HUDEP-2 (cell line): ENCODE data around the gene SIM2.

Experiments used
- DNase-seq, 76 experiments: peaks; one replicate each; lab custom pipeline; 2025; ENCODE audit not compliant: unreplicated experiment in 76 of 76; lab: John Stamatoyannopoulos, UW

Gene SIM2

DNA sequence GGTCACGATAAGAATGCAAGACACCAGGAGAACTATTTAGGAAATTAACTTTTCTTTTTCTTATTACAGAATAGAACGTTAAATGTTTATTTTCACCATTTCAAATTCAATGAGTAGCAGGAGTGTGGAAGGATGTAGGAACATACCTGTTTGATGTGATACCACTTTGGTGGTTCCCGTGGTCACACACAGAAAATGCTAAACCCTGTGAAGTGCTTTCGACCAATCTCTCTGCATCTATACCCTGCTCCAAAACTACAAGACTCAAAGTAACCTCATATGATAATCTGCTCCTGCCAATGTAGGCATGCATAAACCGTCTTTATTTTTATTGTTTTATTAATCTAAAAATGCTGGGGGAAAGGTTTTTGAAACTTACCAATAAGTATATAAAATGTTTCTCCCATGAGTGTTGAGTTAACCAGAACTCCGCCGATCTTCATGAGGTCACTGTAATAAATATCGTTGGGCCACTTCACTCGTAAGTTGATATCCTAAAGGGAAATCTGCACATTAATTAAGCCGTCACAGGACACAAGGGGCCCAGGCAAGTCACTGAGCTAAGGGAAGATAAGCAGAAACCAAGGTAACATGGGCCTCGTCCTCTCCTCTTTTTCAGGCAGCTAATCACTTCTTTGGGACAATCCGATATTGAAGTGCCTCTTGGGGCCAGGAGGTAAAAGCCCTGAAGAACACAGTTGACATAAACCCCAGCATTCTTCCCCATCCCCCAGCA, 60.6 kb downstream of the SIM2 start:
- no peak for DNase-seq

DNA sequence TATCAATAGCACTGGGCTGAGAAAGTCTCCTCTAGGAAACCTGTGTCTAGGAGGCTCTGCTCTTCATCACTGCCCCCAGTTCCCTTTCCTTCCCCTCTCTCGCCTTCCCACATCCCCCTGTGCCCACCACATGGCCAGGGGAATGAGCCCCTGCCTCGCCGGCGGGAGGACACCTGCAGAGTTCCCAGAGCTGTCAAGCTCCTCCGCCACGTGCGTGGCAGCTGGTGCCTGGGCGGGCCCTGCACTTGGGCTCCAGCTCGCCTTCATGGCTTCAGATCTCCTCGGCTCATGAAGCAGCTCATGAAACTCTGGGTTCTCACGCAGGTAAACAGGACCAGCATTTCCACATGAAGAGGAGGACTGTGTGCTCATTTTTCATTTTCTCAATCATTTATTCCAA, 62.8 kb downstream of the SIM2 start:
- no peak for DNase-seq

GRCh38 chr21:36762642-36763041, 63.7 kb downstream of the SIM2 start:
- DNase-seq = no peak

- DNase-seq = no peak
Observed at GRCh38 chr21:36763305-36763704, 64.4 kb downstream of the SIM2 start.

DNA sequence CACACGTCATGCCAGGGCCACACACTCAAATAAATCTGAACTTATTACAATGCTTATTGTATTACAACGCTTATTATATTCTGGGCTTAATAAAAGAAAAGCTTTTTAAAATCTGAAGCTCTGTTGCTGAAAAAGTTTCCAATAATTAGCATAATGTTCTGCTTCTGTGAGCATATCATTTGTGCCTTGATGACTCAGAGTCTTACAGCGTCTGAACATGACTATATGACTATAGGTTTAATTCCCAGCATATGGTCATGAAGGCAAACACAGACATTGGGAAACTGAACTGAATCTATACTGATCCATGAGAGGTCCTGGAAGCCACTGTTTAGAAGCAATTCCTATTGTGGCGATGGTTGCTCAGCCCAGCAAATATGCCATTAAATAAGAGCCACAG, 66.3 kb downstream of the SIM2 start:
- no peak for DNase-seq

- DNase-seq = no peak
Observed at GRCh38 chr21:36766511-36766910, 67.6 kb downstream of the SIM2 start.

GRCh38 chr21:36767096-36767495, 68.2 kb downstream of the SIM2 start:
- no peak for DNase-seq

DNA sequence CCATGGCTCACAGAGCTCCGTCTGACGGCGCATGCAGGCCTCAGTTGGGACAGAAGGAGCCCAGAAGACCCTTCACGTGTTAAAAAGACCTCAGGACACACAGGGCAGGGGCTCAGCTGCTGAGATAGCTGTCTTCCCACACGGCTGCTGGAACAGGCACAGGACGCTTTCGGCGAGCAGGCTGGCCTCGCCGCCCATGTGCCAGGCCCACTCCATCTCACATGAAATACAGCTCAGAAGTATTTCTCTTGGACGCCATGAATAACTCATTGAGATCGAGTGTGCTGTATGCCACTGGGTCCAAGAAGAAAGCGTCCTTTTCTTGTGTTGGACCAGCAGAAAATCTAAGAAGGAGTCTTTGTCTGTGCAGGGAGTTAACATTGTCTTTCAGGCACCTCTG, 69.6 kb downstream of the SIM2 start:
- no peak for DNase-seq

GRCh38 chr21:36769051-36769839, 70.3 kb downstream of the SIM2 start:
- DNase-seq = no peak

- no peak for DNase-seq
Observed at GRCh38 chr21:36773117-36773516, 74.2 kb downstream of the SIM2 start.

- no peak for DNase-seq
Observed at GRCh38 chr21:36773995-36774394, 75.1 kb downstream of the SIM2 start.

- DNase-seq = peak in 5 of 76 experiments; percentile 6 to 49 (median 22)
Observed at GRCh38 chr21:36776981-36777617, 78.2 kb downstream of the SIM2 start.

DNA sequence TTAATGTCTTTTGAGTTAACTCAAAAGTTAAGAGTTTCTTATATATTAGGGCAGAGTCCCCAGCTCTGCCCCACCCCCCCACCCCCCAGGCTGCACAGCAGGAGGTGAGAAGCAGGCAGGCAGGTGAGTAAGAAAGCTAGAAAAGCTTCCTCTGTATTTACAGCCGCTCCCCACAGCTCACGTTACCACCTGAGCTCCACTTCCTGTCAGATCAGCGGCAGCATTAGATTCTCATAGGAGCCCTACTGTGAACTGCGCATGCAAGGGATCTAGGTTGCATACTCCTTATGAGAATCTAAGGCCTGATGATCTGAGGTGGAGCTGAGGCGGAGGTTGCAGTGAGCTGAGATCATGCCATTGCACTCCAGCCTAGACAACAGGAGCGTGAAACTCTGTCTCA, 81.9 kb downstream of the SIM2 start:
- DNase-seq = no peak

DNA sequence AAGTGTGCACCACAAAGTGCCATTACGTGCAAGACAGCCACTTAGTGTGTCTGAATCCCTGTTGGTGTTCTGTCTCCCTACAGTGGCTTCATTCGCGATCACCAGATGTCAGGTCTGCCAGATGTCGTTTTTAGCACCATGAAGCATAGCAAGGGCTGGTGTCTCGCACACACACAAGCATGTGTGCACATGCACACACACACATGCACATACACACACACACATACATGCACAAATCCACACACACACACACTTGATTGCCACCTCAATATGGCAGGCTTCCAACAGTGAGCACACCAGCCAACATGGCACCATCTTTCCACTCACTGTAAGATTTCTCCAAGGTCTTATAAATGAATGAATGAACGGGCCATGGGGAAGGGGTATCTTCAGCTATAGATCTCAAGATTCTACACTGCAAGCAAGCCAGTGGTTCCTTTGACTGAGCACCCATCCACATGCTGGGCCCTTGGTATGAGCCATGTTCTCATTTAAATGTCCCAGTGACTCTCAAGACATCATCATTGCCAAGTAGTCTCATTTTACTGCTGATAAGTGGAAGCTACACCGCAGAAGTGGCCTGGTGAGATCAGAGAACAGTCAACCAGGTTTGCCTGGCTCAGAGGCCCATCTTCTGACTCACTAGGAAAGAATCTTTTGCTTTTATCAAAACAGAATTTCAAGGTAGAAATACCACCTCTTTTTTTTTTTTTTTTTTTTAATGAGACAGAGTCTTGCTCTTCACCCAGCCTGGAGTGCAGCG, 84.9 kb downstream of the SIM2 start:
- DNase-seq = peak in 70 of 76 experiments; percentile 11 to 87 (median 60)

DNA sequence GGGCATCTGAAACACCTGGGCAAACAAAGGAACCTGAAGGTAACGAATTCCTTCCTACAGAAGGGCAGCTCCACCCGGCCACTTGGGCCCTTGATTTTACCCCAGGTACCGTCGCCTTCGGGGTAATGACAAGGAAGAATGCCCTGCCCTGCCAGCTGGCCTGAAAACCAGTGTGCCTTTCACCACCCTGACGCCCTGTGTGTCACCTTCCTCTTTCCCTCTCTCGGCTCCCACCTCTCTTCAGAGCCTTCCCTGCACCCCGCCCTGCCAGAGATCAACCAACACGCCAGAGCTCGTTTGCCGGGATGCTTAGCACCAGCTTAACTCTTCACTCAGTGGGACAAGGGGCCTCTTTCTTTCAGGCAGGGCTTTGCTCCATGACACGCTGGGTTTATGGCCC, 86.0 kb downstream of the SIM2 start:
- DNase-seq = no peak

- DNase-seq = no peak
Observed at GRCh38 chr21:36785615-36786014, 86.7 kb downstream of the SIM2 start.

DNA sequence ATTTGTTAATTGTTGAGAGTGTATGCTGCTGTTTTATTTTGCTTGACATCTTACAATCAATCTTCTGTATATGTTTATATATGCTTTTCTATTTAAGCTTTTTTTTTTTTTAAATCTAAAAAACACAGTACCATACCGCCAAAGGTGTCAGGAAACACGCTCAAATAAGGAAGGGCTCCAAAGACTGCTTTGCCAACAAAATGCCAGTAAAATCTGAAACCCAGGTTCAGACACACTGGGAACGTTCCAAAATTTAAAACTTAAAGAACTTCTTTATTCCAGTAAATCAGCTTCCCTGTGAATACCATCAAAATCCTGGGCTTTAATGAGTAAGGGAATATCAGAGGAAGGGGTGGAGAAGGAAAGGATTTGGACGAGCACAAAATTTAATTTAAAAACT, 87.3 kb downstream of the SIM2 start:
- DNase-seq = no peak

GRCh38 chr21:36788120-36788638, 89.3 kb downstream of the SIM2 start:
- DNase-seq = peak in 74 of 76 experiments; percentile 55 to 96 (median 89)

- no peak for DNase-seq
Observed at GRCh38 chr21:36790616-36791015, 91.7 kb downstream of the SIM2 start.

- DNase-seq = no peak
Observed at GRCh38 chr21:36791180-36791579, 92.3 kb downstream of the SIM2 start.
